Activated CD8-positive, alpha-beta memory T cell treated with anti-CD3 and anti-CD28 coated beads, Interleukin-2, amount 10 ng/mL, durations not matched to agents 7 days and 5 days (primary cell): Measurements from ENCODE around the gene NPLOC4. TPM values are rescaled to one million over a fixed set of nuclear protein-coding genes. Genes with fewer than 3 reads are reported as not detected.

Experiments
- ATAC-seq: fragments of 150-1000 bp; cut with Tn5 transposase; one replicate; pipeline ENCODE4 v1.10.0; 2021; ENCODE audit warnings: moderate library complexity
- CTCF ChIA-PET: fragments of 350-600 bp; sonication (Branson Sonifier 250); formaldehyde crosslinking; loops from one replicate; lab custom pipeline; 2021; ENCODE audit warnings: antibody characterized with exemption; lab: Charles Lee
- DNase-seq: peaks from one replicate; pipeline ENCODE4 v3.0.0-alpha.2; 2020
- H3K27ac Mint-ChIP-seq: one replicate; pipeline ENCODE4 v1.8.0; 2021; ENCODE audit warnings: mild to moderate bottlenecking, mixed read lengths
- H3K27me3 Mint-ChIP-seq: one replicate; pipeline ENCODE4 v1.8.0; 2021; ENCODE audit warnings: mixed read lengths
- H3K36me3 Mint-ChIP-seq: one replicate; pipeline ENCODE4 v1.8.0; 2021; ENCODE audit warnings: mild to moderate bottlenecking, mixed read lengths
- H3K4me1 Mint-ChIP-seq: one replicate; pipeline ENCODE4 v1.8.0; 2021; ENCODE audit warnings: mixed read lengths
- H3K4me3 Mint-ChIP-seq: one replicate; pipeline ENCODE4 v1.8.0; 2021; ENCODE audit warnings: mild to moderate bottlenecking, moderate library complexity, mixed read lengths
- H3K9me3 Mint-ChIP-seq: one replicate; pipeline ENCODE4 v1.8.0; 2022; ENCODE audit warnings: low read depth, mixed read lengths
- total RNA-seq, 2 experiments: library from RNA; stranded (reverse); gene quantifications; one replicate each; pipeline ENCODE4 v1.2.3, GENCODE V29; 2021

Gene NPLOC4
- total RNA-seq, 2 experiments from 2014 or later: 124 to 130 TPM

- ATAC-seq: peak; percentile 4
- Mint-ChIP-seq H3K4me3 (peak overlapping the region; percentile 79), H3K4me1 (peaks cover 45% of the 10 kb centered on the region), H3K9me3 (no peaks in the 10 kb centered on the region), H3K36me3 (peaks cover 35% of the 10 kb centered on the region), H3K27me3 (no peaks in the 10 kb centered on the region), H3K27ac (peak overlapping the region; percentile 92)
- CTCF ChIA-PET: interaction anchor here (0.7 to 1.0 kb wide), 2 partner anchors 29 to 87 kb away, joined by 3 read pairs; no protein-coding TSS in a partner anchor
- peak; percentile 64 for DNase-seq
These were observed 123.0 kb downstream of the NPLOC4 start for GRCh38 chr17:81513753-81514488.

- H3K4me3 Mint-ChIP-seq: peak overlapping the region; percentile 79
These were observed 123.5 kb downstream of the NPLOC4 start for GRCh38 chr17:81513372-81513752.

GRCh38 chr17:81512562-81513371, 124.1 kb downstream of the NPLOC4 start, which contains the start of gene ACTG1:
TSS of gene ACTG1 (minus strand) at chr17:81512799. CDS start at chr17:81512354, 445 bp downstream.
- peaks cover 42% of the 10 kb centered on the region for H3K36me3 Mint-ChIP-seq
- H3K9me3 Mint-ChIP-seq: no peaks in the 10 kb centered on the region
- CTCF ChIA-PET: interaction anchor here (0.7 to 1.6 kb wide), 3 partner anchors 28 to 88 kb away, joined by 3 to 5 read pairs (median 3); partner anchors contain the start of gene FAAP100
- DNase-seq (peak; percentile 93), ATAC-seq (peak; percentile 60)
- H3K4me1 Mint-ChIP-seq: peaks cover 39% of the 10 kb centered on the region
- peak within 1 kb of the TSS; percentile 92 for H3K27ac Mint-ChIP-seq
- H3K27me3 Mint-ChIP-seq: no peaks in the 10 kb centered on the region
- peak within 1 kb of the TSS; percentile 99 for H3K4me3 Mint-ChIP-seq

More at GRCh38 chr17:81513372-81513752, 123.5 kb downstream of the NPLOC4 start:
- ATAC-seq: peak; percentile 25
- H3K27ac Mint-ChIP-seq: peak overlapping the region; percentile 92
- peaks cover 43% of the 10 kb centered on the region for H3K4me1 Mint-ChIP-seq
- peak; percentile 87 for DNase-seq
- CTCF ChIA-PET: interaction anchor here (0.7 to 1.0 kb wide), 2 partner anchors 29 to 88 kb away, joined by 3 read pairs; no protein-coding TSS in a partner anchor
- no peaks in the 10 kb centered on the region for H3K27me3 Mint-ChIP-seq
- H3K36me3 Mint-ChIP-seq: peaks cover 40% of the 10 kb centered on the region
- H3K9me3 Mint-ChIP-seq: no peaks in the 10 kb centered on the region

- DNase-seq: peak; percentile 68
- Mint-ChIP-seq H3K36me3 (peaks cover 44% of the 10 kb centered on the region), H3K4me3 (peak overlapping the region; percentile 99), H3K27ac (peak overlapping the region; percentile 89), H3K27me3 (no peaks in the 10 kb centered on the region), H3K4me1 (peaks cover 35% of the 10 kb centered on the region), H3K9me3 (no peaks in the 10 kb centered on the region)
- no peak for ATAC-seq
- CTCF ChIA-PET: interaction anchor here (1.0 to 1.6 kb wide), 2 partner anchors 27 to 40 kb away, joined by 3 to 5 read pairs; partner anchors contain the start of gene FAAP100
These were observed 124.9 kb downstream of the NPLOC4 start for GRCh38 chr17:81511804-81512561.

GRCh38 chr17:81511554-81511803, 125.4 kb downstream of the NPLOC4 start:
- Mint-ChIP-seq H3K27me3 (no peaks in the 10 kb centered on the region), H3K27ac (peak overlapping the region; percentile 89), H3K36me3 (peaks cover 44% of the 10 kb centered on the region), H3K9me3 (no peaks in the 10 kb centered on the region), H3K4me1 (peaks cover 30% of the 10 kb centered on the region), H3K4me3 (peak overlapping the region; percentile 99)
- no peak for ATAC-seq
- DNase-seq: no peak
- CTCF ChIA-PET: interaction anchor here (1.6 kb wide), 1 partner anchor 41 kb away, joined by 3 read pairs; the partner anchor contains the start of gene FAAP100

GRCh38 chr17:81510785-81511553, 125.9 kb downstream of the NPLOC4 start:
- Mint-ChIP-seq H3K27me3 (no peaks in the 10 kb centered on the region), H3K27ac (peak overlapping the region; percentile 89), H3K4me1 (peaks cover 25% of the 10 kb centered on the region), H3K36me3 (peaks cover 44% of the 10 kb centered on the region), H3K4me3 (peak overlapping the region; percentile 99), H3K9me3 (no peaks in the 10 kb centered on the region)
- DNase-seq (peak; percentile 70), ATAC-seq (no peak)
- CTCF ChIA-PET: interaction anchor here (0.7 to 2.4 kb wide), 3 partner anchors 8 to 41 kb away, joined by 3 to 8 read pairs (median 3); partner anchors contain the start of gene FAAP100

- Mint-ChIP-seq H3K4me1 (peaks cover 19% of the 10 kb centered on the region), H3K27me3 (peaks cover 2% of the 10 kb centered on the region), H3K36me3 (peaks cover 43% of the 10 kb centered on the region), H3K4me3 (peak overlapping the region; percentile 99), H3K9me3 (no peaks in the 10 kb centered on the region), H3K27ac (peak overlapping the region; percentile 89)
- ATAC-seq (no peak), DNase-seq (no peak)
- CTCF ChIA-PET: interaction anchor here (0.7 to 2.4 kb wide), 2 partner anchors 8 to 26 kb away, joined by 3 to 8 read pairs; no protein-coding TSS in a partner anchor
These were observed 126.7 kb downstream of the NPLOC4 start for GRCh38 chr17:81509972-81510784.

- Mint-ChIP-seq H3K27me3 (peaks cover 7% of the 10 kb centered on the region), H3K4me3 (peak overlapping the region; percentile 99), H3K36me3 (peaks cover 43% of the 10 kb centered on the region), H3K9me3 (no peaks in the 10 kb centered on the region), H3K4me1 (peaks cover 19% of the 10 kb centered on the region), H3K27ac (peak overlapping the region; percentile 89)
- CTCF ChIA-PET: interaction anchor here (0.8 to 2.4 kb wide), 4 partner anchors 9 to 92 kb away, joined by 3 to 12 read pairs (median 6); no protein-coding TSS in a partner anchor
- ATAC-seq: no peak
- DNase-seq: no peak
These were observed 127.5 kb downstream of the NPLOC4 start for GRCh38 chr17:81509207-81509971.

GRCh38 chr17:81508639-81509206, 128.2 kb downstream of the NPLOC4 start:
- DNase-seq: no peak
- H3K9me3 Mint-ChIP-seq: no peaks in the 10 kb centered on the region
- no peak for ATAC-seq
- H3K27me3 Mint-ChIP-seq: peaks cover 7% of the 10 kb centered on the region
- peak overlapping the region; percentile 99 for H3K4me3 Mint-ChIP-seq
- peak overlapping the region; percentile 89 for H3K27ac Mint-ChIP-seq
- H3K4me1 Mint-ChIP-seq: peaks cover 19% of the 10 kb centered on the region
- CTCF ChIA-PET: interaction anchor here (0.8 to 2.4 kb wide), 4 partner anchors 10 to 92 kb away, joined by 3 to 12 read pairs (median 6); no protein-coding TSS in a partner anchor
- peaks cover 43% of the 10 kb centered on the region for H3K36me3 Mint-ChIP-seq
